ENCODE results near the gene PARL. TPM values are rescaled to one million over a fixed set of nuclear protein-coding genes. Genes with fewer than 3 reads are reported as not detected.

The PARL gene
- total RNA-seq, 1 donor from 2014 or later, result 28.8 TPM

- no peak for DNase-seq (ENCODE audit: low read depth in 2 of 2)
Observed at GRCh38 chr3:183854318-183855035, 30.2 kb downstream of the PARL start.

DNA sequence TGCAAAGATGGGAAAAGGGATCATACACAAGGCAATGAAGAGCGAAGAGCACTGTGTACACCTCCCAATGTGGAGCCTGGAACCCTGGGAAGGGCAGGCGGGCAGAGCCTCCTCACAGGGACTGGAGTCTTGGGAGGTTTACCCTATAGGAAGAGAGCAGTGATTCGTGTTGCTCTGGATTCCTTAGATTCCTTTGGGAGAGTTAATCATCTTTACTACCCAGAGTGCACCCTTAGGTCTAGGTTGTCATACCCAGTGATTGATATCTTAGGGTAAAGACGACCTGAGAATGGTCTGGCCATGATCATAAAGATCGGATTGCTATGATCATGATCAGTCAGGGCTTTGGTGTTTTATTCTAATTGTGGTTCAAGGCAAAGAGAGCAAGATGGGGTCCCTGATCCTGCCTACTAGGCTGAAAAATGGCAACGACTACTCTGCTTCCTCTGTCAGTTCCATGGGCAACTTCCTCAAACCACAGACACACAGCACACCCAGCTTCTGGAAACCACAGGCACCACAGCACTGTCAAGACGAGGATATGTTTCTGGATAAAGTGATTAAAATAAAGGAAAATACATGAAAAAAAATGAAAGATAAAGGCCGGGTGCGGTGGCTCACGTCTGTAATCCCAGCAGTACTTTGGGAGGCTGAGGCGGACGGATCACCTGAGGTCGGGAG is 38.9 kb downstream of the PARL start:
- no peak for DNase-seq (ENCODE audit: low read depth in 2 of 2)

GRCh38 chr3:183845090-183845489 is 39.6 kb downstream of the PARL start:
- no peak for DNase-seq (ENCODE audit: low read depth in 2 of 2)

GRCh38 chr3:183844606-183845005 is 40.1 kb downstream of the PARL start:
- peak in 1 of 2 donors; percentile 69 for DNase-seq (ENCODE audit: low read depth in 2 of 2)

GRCh38 chr3:183839751-183840150 is 44.9 kb downstream of the PARL start:
- DNase-seq (ENCODE audit: low read depth in 2 of 2), result no peak

DNA sequence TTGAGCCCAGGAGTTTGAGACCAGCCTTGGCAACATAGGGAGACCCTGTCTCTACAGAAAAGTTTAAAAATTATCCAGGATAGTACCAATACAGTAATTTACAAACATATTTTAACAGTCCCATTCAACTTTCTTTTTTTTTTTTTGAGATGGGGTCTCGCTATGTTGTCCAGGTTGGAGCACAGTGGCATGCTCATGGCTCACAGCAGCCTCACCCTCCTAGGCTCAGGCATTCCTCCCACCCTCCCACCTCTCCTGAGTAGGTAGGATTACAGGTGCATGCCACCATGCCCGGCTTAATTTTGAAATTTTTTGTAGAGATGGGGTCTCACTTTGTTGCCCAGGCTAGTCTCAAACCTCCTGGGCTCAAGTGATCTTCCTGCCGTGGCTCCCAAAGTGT is 46.8 kb downstream of the PARL start:
- DNase-seq (ENCODE audit: low read depth in 2 of 2), result no peak

- no peak for DNase-seq (ENCODE audit: low read depth in 2 of 2)
Observed at GRCh38 chr3:183837390-183837789, 47.3 kb downstream of the PARL start.

DNA sequence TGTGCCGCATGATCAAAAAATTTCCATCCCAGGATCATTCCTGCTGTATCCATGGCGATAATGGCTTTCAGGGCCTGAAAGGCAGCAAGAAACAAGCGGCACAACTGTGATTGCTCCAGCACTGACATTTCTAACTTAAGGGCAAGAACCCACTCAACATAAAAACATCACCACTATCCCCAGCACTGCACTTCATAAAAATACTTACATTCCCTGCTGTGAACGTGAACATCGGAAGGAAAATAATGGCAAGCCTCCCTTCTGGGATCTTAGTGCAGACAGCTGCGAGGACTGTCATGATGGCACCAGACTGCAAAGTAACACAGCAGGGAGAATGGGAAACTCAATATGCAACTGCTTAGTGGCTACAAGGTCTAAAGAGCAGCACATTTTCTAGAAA is 51.2 kb downstream of the PARL start:
- no peak for DNase-seq (ENCODE audit: low read depth in 2 of 2)

GRCh38 chr3:183830187-183830586 is 54.5 kb downstream of the PARL start:
- DNase-seq (ENCODE audit: low read depth in 2 of 2), result no peak

DNA sequence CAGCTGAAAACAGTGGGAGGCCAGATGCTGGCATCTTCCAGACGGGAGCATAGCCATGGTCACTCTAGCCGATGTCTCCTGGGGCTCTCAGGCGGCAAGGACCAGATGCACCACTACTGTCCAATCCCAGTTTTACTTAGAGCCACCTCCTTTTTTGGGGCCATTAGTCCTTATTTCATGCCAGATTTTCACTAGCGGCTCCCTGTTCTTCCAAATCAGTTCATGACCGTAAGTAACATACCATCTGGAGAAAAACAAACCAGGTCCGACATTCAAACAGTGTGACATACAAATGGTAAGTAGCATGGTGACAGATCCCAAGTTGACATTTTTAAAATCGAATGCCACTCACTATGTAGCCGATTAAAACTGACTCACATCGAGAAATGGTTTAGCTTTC is 55.2 kb downstream of the PARL start:
- DNase-seq (ENCODE audit: low read depth in 2 of 2), result no peak

- DNase-seq (ENCODE audit: low read depth in 2 of 2), result no peak
Observed at GRCh38 chr3:183828538-183828870, 56.2 kb downstream of the PARL start.

GRCh38 chr3:183827809-183828537 is 56.7 kb downstream of the PARL start:
- DNase-seq (ENCODE audit: low read depth in 2 of 2), result no peak

- DNase-seq (ENCODE audit: low read depth in 2 of 2), result no peak
Observed at GRCh38 chr3:183826448-183827250, 58.0 kb downstream of the PARL start.

- peak in 1 of 2 donors; percentile 50 for DNase-seq (ENCODE audit: low read depth in 2 of 2)
Observed at GRCh38 chr3:183825456-183826161, 59.1 kb downstream of the PARL start, which contains the start of gene MAP6D1. Gene MAP6D1 (minus strand): TSS chr3:183825577. CDS start chr3:183825547, 30 bp downstream.

GRCh38 chr3:183824761-183825455 is 59.8 kb downstream of the PARL start:
- peak in 1 of 2 donors; percentile 8 for DNase-seq (ENCODE audit: low read depth in 2 of 2)

- no peak for DNase-seq (ENCODE audit: low read depth in 2 of 2)
Observed at GRCh38 chr3:183823963-183824362, 60.7 kb downstream of the PARL start.

DNA sequence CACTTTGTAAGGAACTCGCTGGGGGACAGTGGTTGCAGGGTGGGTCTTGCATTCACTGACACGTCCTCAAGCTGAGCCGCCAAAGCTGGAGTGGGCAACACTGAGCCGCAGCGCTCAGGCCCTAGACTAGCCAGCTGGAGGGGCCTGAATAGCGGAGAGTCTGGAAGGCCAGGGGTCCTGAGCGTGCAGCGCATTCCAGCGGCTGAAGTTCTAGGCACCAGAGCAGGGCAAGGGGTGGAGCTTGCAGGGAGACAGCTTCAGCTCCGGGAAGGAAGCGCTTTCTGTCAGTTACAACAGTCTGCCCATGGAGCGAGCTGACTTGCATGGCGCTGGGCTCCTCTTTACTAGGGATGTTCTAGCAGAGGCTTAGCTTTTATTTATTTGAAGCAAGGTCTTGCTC is 62.0 kb downstream of the PARL start:
- no peak for DNase-seq (ENCODE audit: low read depth in 2 of 2)

GRCh38 chr3:183819831-183820230 is 64.8 kb downstream of the PARL start:
- DNase-seq (ENCODE audit: low read depth in 2 of 2), result no peak

- no peak for DNase-seq (ENCODE audit: low read depth in 2 of 2)
Observed at GRCh38 chr3:183818706-183819624, 65.7 kb downstream of the PARL start.

Measured in dermis microvascular lymphatic vessel endothelial cell (primary cell).